Kidney (tissue), 14 donors: ENCODE results near the gene DRD4. TPM values are rescaled to one million over a fixed set of nuclear protein-coding genes. Genes with fewer than 3 reads are reported as not detected.
"Not testable (repeated sequence)": the region's sequence is repeated elsewhere in the genome, so short reads cannot be mapped to it uniquely, and the experiment has no call there.

Experiments used
- DNase-seq, 5 donors: peaks; one replicate each; pipeline ENCODE4 v3.0.0-alpha.2; 2013 to 2020
- FAIRE-seq: peaks from 2 replicates; lab custom pipeline; 2012; peaks lifted over from hg19 to GRCh38; lab: Jason Lieb, UNC
- H3K27ac ChIP-seq, 2 donors: one replicate each; pipeline ENCODE4 v1.7.0; 2013; ENCODE audit warnings: low read depth in 2 of 2, low read length in 2 of 2, inconsistent platforms in 1 of 2
- H3K27me3 ChIP-seq: one replicate; pipeline ENCODE4 v1.7.1; 2013; ENCODE audit warnings: low read length, inconsistent platforms; ENCODE audit not compliant: control insufficient read depth, insufficient read depth
- H3K36me3 ChIP-seq, 3 donors: one replicate each; pipeline versions ENCODE4 v1.7.0 to v1.7.1; 2013; ENCODE audit warnings: low read length in 3 of 3, control low read depth in 1 of 3, inconsistent platforms in 1 of 3; ENCODE audit not compliant: insufficient read depth in 3 of 3, control insufficient read depth in 2 of 3
- H3K4me1 ChIP-seq, 3 donors: one replicate each; pipeline versions ENCODE4 v1.7.0 to v1.7.1; 2013; ENCODE audit warnings: low read length in 3 of 3, inconsistent platforms in 1 of 3, low read depth in 1 of 3; ENCODE audit not compliant: control insufficient read depth in 2 of 3, insufficient read depth in 2 of 3
- H3K4me3 ChIP-seq, 3 donors: one replicate each; pipeline versions ENCODE4 v1.7.0 to v1.8.1; 2013; ENCODE audit warnings: low read length in 3 of 3, control low read depth in 1 of 3, inconsistent platforms in 1 of 3
- H3K9ac ChIP-seq, 3 donors: one replicate each; pipeline versions ENCODE4 v1.7.0 to v1.7.1; 2013; ENCODE audit warnings: low read length in 3 of 3, control low read depth in 1 of 3, inconsistent platforms in 1 of 3
- H3K9me3 ChIP-seq, 3 donors: one replicate each; pipeline versions ENCODE4 v1.7.0 to v1.7.1; 2013; ENCODE audit warnings: low read length in 3 of 3, control low read depth in 1 of 3, inconsistent platforms in 1 of 3; ENCODE audit not compliant: control insufficient read depth in 2 of 3, insufficient read depth in 1 of 3
- CTCF ChIP-seq: IDR thresholded peaks from 3 replicates; pipeline ENCODE4 v1.5.1; 2012; ENCODE audit warnings: mild to moderate bottlenecking, moderate library complexity, borderline replicate concordance; ENCODE audit not compliant: insufficient read depth; ENCODE audit errors: extremely low read depth
- intact Hi-C: fragments of 100-400 bp; cut with DNase I; formaldehyde crosslinking; loops from one replicate; pipeline ENCODE4 v1.11.1; 2022
- polyA plus RNA-seq: library from polyadenylated mRNA; stranded (reverse); fragments of 350-450 nt; fragmentation: Illumina TruSeq; extraction: RNeasy Lipid Tissue Mini Kit (QIAGEN cat#74804); gene quantifications from one replicate; pipeline ENCODE4 v1.2.3, GENCODE V29; 2014; ENCODE audit warnings: low read depth, low replicate concordance; ENCODE audit not compliant: insufficient read depth
- total RNA-seq: library from RNA; stranded (reverse); fragmentation: NEBNext Ultra II Directional; extraction: Animal tissue kit (Norgen Biotek cat#: 25700); gene quantifications from one replicate; pipeline ENCODE4 v1.2.1, GENCODE V29; 2021
- donor health status: control.
- donor health status: control.
- donor health status: control.
- donor health status: control.
- donor health status: control.
- donor health status: DM: yes; HTN: yes; CAD: no.
- donor health status: Normal renal cell carcinoma (clear cell type).

The DRD4 gene
- total and polyA plus RNA-seq, 2 donors from 2014 or later = 0.47 to 1.1 TPM

DNA sequence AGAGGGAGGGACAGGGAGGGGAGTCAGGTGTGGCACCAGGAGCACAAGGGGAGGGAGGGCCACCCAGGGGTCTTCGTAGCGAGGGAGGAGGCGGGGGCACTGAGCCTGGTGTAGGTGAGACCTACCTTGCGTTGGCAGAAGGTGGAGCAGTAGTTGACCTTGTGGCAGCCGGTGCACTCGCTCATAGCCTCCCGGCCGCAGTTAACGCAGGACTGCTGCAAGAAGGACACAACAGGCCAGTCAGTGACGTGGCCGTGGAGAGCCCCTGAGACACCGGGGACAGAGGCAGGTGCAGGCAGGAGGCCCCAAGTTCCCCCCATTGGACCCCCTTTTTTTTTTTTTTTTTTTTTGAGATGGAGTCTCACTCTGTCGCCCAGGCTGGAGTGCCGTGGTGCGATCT, 16.8 kb downstream of the DRD4 start:
- no peaks in the 10 kb centered on the region for H3K27me3 ChIP-seq
- no peaks in the 10 kb centered on the region for H3K9me3 ChIP-seq
- H3K4me3 ChIP-seq = no peak overlapping the region
- no peak overlapping the region for H3K9ac ChIP-seq
- no peaks in the 10 kb centered on the region for H3K4me1 ChIP-seq
- no peak for TF ChIP-seq CTCF
- H3K27ac ChIP-seq = no peak overlapping the region
- no peaks in the 10 kb centered on the region for H3K36me3 ChIP-seq
- FAIRE-seq = no peak
- intact Hi-C loops = no loop called here
- DNase-seq = no peak

- H3K4me1 ChIP-seq, intact Hi-C loops, H3K27me3 ChIP-seq, H3K27ac ChIP-seq, H3K9me3 ChIP-seq, FAIRE-seq, H3K36me3 ChIP-seq, H3K9ac ChIP-seq, H3K4me3 ChIP-seq, DNase-seq: not testable (repeated sequence)
Measured at GRCh38 chr11:654444-654843, 17.4 kb downstream of the DRD4 start.

- FAIRE-seq (no peak), DNase-seq (peak in 2 of 5 donors; percentile 54 to 55)
- intact Hi-C loops = no loop called here
- Histone ChIP-seq H3K36me3 (no peaks in the 10 kb centered on the region), H3K9me3 (no peaks in the 10 kb centered on the region), H3K27ac (peak overlapping the region; percentile 32 to 71), H3K9ac (no peak overlapping the region), H3K27me3 (no peaks in the 10 kb centered on the region), H3K4me1 (no peaks in the 10 kb centered on the region), H3K4me3 (no peak overlapping the region)
- TF ChIP-seq CTCF = no peak
Measured at GRCh38 chr11:655036-655726, 18.1 kb downstream of the DRD4 start.

GRCh38 chr11:656426-656825, 19.4 kb downstream of the DRD4 start:
- no peak for FAIRE-seq

More at GRCh38 chr11:656426-656825, 19.4 kb downstream of the DRD4 start:
- Histone ChIP-seq H3K4me3 (no peak overlapping the region), H3K9ac (no peak overlapping the region), H3K4me1 (no peaks in the 10 kb centered on the region), H3K27me3 (no peaks in the 10 kb centered on the region), H3K27ac (no peak overlapping the region), H3K9me3 (no peaks in the 10 kb centered on the region), H3K36me3 (no peaks in the 10 kb centered on the region)
- DNase-seq = no peak
- intact Hi-C loops = no loop called here
- no peak for TF ChIP-seq CTCF
